ENCODE data around the gene PRSS37.

- no peak for TF ChIP-seq CTCF (IDR thresholded peaks at IDR 0.05)
- TF ChIP-seq POLR2A (IDR thresholded peaks at IDR 0.05): no peak
These were observed 3.6 kb downstream of the PRSS37 start for GRCh38 chr7:141837683-141838082.

Measured in adrenal gland (tissue), 5 donors.